Stimulated activated CD4-positive, alpha-beta T cell treated with anti-CD3 and anti-CD28 coated beads, Interleukin-4, amount 100 ng/mL, for 24 hours (primary cell): ENCODE data around the gene CLIC5.

ENCODE experiments used
- DNase-seq: peaks from one replicate; pipeline ENCODE4 v3.0.0-alpha.2; 2020

The CLIC5 gene

DNA sequence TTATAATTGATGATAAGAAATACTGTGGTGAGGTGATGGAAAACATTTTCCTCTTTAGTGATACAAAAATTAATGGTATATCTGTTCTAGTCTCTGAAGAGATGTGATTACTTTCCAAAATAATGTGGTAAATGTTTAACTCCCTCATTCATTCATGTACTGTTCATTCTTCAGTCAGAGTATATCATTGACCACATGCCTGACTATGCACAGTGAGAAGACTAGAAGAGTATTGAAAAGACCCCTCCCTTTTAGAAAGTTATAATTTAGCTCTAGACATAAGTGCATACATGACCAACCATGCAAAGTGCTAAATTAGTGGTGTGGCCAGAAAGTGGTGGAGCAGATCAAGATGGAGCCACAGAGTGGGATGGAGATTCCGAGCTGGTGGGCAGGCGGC, 133.0 kb downstream of the CLIC5 start:
- no peak for DNase-seq

DNA sequence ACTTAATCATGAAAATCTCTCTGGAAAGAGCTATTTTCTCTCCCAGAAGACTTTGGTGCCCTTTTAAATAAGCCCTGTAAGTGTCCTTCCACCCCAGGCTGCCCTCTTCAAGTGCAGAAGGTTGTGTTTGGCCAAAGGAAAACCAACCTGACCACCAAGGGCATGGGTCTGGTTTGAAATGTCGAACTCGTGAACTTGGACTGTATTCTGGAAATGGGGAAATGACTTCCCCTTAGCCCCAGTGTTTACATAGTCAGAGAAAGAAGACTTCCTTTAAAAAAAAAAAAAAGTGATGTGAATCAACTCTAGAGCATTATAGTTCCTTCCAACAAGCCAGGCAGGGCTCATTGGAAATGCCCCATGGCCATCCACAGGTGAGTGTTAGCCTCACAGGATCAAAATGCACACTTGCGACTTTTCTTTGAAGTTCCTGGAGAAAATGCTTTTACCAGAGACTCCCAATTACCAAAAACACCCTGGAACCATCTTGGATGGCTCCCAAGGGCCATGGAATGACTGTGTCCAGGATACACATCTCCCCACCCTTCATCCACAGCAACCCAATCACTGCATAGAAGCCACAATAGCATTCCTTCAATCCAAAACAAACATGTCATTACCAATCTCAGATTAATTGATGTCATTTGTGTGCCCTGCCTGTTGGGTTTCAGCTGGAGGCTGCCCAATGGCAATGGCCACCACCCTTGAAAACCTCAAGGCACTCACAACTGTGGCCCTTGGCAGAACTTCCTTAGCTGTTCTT, 133.8 kb downstream of the CLIC5 start:
- no peak for DNase-seq

DNA sequence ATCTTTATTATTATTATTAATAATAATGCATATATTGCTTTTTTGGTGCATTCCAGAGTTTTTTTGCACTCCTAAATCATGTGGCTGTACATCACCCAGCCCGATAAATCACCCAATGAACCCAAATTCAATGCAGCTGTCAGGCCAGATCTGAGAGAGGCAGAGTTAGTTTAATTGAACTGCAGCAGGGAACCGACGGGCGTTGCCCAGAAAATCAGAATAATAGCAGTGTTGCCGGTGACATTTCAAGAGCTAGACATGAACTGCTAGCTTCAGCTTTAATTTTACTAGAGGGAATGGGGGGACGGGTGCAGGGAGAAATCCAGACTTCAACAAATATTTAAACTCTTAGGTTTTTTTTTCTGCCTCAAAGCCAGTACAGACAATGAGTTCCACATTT, 135.0 kb downstream of the CLIC5 start:
- no peak for DNase-seq

DNA sequence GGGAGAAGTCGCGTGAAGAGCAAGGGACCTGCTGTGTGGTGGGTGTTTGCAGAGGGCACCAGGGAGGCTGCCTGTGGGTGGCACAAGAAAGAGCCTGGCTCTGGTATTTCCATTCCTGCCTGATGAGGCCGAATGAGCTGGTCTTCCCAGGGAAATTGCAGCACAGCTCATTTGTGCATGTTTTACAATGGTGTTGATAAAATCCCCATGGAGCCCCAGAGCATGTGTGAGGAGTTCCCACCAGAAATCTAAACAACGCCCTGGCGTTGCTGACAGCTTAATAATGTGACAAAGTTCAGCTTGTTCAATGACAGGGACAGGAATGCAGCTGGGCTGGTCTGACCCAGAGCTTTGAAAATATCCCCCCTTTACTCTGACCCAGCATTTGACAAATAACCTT, 135.5 kb downstream of the CLIC5 start:
- no peak for DNase-seq

DNA sequence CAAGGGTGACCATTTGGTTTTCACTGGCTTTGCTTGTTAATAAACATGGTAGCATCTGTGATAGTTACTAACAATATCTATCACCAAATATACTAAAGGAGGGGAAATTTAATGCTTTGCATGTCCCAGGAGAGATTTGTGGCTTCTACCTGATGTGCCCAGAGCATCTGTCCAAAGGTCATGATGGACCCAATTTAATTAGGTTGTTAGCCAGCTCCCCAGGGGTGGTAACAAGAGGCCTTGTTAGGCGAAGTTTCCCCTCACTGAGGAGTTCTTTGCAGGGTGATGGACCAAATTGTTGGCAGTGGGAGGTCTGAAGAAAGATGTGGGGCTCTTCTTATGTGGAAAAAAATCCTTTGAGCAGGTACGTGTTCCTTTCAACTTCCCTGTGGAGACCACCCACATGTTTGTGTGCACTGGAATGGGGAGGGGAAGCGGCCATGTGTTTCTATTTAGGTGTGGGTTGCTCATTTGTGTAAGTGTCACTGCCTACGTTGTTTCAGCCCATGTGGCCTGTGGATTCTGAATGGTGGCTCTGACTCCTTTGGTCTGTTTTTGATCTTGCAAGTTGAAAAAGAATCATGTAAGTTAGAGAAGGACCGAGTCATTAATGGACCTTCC, 137.6 kb downstream of the CLIC5 start:
- no peak for DNase-seq

DNA sequence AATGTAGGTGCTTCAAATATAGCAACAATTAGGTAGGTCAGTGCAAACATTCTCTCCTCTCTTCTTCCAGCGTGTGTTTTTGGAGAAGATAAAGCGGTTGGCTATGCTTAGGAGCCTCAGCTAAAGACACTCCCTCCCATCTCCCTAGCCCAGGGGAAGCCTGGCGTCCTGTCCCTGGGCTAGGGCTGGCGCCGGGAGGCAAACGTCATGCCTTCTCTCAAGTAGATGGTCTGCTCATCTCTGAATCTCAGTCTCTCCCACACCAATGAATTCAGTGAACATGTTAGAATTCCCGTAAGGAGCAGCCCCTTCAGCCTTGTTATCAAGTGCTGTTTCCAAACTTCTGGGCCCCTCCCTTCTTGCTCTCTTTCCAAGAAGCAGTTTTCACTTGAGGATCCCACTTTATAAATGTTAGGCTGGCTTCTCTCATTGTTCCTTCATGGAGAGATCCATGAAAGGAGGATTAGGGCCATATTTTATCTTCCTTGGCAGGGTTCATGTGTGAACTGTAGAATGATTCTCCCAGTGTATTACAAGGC, 142.8 kb downstream of the CLIC5 start:
- no peak for DNase-seq

DNA sequence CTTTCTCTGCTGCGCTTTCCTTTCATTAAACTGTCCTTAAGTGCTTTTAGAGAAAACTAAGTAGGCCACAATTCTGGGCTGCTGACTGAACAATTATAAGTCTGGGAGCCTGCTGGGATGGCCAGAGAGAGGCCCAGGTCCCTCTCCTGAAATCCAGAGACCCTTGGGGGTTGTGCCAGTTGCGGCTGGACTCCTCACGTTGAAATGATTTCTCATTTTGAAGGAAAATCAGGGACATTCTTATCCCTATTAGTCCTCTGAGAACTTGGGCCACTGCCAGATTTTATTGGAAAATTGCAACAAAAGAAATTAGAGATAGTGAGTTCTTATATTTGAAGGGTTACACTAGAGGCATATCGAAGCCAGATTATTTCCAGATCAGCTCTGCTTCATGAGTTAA, 145.1 kb downstream of the CLIC5 start:
- DNase-seq = no peak

DNA sequence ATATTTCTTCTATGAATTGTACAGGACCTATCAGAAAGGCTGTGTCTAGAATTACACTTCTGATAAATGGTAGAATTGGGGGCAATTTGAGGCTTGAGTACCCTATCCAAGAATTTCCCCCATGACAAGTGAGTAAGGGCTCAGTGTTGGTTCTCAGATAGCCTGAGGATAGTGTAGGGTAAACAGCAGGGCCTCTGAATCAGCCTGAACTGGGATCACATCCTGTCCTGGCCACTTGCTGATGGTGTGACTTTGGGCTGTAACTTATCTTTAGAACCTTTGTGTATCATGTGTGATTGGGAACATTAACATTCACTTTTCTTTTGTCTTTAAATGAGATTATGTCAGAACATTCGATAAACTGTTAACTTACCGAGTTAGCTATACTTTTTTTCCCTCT, 151.0 kb downstream of the CLIC5 start:
- DNase-seq = no peak

DNA sequence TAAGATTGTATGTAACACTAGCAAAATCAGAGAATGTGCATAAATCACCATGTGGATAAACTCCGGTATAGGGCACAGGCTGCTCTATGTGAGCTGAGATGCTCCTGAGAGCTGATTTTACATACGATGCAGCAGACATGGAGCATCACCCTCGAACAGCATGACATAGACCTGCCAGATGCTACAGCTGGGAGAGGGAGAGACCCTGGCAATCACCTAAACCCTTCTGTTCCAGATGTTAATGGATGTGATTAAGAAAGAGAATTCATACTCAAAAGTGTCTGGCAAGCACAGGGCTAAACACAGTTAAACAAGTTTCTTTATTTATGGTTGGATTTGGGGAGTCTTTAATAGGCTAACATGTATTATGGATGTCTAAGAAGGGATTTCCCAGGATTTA, 157.0 kb downstream of the CLIC5 start:
- no peak for DNase-seq

DNA sequence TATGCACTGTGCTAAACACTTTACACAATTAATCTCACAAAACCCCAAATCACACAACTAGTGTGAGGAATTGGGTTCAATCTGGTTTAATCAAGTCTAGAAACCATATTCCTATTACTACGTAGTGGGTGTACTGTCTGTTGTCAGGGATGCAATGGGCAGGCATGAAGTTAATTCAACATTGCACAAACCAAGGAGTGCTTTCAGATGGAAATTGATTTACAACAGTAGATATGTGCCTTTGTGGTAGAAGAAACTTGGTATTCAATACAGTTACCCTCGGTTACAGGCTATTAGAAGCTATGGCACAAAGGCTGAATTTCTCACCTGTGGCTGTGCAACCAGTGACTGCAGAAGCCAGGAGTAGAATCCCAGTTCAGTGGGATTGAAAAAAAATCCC, 157.8 kb downstream of the CLIC5 start:
- DNase-seq = no peak

DNA sequence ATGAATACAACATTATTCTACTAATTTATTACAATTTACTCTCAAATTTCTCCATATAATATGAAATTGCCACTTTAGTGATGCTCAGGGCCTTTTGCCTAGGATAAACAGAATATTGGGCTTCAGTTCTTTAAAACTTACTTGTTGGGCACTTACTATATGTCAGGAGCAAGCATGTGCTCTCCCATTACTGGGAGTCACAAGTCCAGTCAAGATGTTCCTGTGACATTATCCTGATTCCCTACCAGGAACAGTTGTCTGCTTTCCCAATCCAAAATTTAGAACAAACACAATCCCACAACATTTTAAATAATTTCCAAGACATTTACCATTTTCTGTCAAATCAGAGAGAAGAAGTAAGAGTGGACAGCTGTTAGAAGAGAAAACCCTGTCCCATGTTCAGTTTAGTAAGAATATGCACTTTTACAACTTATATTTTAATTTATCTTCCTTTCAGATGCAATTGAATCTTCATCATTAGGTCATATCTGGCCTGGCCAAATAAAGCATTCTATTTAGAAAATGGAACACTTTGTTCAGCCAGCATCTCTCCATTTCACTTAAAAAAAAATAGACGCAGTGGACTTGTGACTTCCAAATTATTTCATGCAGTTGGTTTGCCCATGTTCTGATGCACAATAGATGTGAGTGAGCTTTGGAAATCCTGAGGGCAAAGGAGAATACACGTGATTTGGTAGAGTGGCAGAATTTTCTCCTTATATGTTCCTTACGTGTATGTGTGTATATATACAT, 159.8 kb downstream of the CLIC5 start:
- DNase-seq = no peak

DNA sequence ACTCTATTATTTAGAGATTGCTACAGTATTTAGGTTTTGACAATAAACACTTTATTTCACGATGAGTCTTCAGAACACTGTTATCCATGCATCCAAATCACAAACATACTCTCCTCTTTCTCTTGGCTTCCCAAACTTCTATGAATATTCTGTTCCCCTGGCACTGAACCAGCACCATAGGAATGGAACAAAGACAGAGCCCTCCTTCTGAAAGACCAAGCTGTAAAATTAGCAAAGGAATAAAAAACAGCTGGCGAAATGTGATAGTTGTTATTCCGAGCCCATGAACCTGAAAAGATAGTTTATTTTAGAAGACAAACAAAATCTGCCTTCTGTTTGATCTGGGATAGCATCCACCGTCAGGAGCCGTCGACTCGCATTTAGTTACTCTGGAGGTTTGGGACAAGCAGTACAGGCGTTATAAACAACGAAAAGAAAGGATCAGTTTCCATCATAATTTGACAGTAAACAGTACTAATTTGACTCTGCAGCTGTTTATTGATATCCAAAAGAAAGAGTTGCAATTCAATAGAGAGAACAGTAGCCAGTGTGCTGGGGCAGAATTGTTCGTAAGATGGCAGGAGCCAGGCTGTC, 161.4 kb downstream of the CLIC5 start:
- no peak for DNase-seq

DNA sequence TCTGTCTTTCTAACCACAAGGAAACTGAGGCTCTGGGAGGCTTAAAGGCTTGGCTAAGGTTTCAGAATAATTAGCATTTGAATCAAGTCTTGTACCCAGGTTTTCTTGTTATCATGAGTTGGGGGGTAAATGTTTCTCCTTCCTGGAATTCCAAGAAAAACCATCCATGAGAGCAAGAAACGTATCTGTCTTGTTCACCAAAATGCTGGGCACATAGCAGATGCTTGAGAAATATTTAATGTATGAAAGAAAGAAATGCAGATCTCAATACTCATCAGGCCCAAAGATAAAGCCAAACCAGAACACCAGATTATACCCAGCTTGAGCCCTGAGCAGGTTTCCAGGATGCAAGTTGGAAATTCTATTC, 164.6 kb downstream of the CLIC5 start:
- DNase-seq = no peak

DNA sequence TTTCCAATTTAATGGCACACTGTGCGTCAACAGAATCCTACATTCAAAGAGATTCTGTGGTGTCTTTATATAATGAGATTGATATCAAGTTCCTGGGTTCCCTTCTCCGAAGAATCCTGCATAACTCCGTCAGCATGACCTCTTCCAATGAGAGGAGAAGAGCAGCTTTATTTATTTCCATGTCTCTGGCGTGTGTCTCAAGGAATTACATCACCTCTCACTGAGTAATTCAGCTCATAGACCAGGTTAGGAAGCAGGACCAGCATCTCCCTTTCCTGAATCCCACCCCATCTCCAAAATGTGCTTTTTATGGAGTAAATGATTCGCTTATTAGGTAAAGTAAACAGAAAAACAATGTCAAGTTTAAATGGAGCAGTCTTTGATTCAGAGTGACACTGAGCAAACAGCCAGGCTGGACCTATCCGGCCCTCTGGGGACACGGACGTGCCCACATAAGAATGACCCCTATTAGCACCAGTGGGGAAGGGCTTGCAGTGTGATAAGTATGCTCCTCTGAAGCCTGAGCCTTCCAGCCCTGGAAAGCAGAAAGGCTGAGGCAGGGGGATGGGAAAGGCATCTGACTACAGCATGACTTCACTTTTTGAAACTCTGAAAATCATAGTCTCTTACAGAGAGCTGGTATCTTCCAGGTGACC, 165.2 kb downstream of the CLIC5 start:
- no peak for DNase-seq

DNA sequence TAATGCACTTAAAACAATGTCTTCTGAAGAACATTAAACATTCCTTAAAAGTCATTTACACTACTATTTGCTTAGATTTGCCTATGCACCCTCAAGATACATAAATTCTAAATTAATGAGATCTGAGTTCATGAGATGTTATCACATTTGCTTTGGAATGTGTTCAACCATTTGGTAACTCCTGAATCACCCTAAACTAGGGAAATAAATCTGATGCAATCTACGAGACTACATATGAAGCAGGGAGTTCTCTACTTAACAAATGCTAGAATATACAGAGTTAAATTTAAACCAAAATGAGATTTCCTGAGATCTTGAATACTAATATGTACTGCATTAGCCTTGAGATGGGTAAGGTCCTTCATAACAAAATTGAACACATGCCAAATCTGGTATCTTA, 170.1 kb downstream of the CLIC5 start:
- DNase-seq = no peak

DNA sequence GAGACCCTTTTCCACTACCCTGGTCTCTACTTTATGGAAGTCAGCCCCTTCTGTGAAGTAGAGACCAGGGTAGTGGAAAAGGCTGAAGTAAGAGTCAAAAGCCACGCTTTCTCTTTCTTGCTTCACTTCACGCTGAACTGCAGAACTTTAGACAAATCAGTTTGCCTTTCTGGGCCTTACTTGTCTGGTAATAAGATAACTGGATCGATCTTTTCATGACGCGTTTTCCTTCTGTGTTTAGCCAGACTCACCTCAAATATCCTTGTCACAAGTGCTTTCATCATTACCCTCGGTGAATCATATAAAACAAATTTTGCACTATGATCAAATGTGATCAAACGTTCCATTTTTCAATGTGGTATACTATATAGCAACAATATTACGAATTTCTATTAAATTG, 170.7 kb downstream of the CLIC5 start:
- no peak for DNase-seq

DNA sequence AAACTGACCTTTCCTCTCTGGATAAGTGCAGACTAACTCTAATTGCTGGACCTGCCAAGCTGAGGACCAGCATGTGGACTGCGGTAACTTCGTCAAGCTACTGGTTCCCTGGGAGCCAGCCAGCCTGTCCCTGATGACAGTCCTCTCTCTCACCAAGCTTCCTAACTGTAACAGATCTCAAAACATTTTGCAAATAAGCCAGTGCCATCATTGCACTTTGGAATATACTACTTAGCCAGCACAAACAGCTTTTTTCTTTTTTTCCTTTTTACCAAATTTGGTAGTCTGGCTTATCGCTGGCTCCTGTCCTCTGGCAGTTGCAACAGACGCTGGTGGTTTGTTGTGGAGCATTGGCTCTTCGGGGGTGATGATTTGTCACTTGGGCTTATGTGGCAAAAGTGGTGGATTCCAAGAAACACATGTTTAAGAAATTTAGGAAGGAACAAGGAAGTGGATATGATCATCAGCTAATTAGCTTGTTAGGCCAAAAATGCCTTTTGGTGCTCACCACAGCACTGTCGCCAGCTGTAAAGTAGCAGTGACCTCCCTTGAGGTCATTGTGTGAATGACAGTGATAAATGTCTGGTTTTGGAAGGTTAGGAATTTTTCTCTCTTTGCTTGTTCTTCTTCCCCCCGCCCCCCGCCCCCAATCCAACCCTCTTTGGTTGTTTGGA, 171.7 kb downstream of the CLIC5 start:
- no peak for DNase-seq

DNA sequence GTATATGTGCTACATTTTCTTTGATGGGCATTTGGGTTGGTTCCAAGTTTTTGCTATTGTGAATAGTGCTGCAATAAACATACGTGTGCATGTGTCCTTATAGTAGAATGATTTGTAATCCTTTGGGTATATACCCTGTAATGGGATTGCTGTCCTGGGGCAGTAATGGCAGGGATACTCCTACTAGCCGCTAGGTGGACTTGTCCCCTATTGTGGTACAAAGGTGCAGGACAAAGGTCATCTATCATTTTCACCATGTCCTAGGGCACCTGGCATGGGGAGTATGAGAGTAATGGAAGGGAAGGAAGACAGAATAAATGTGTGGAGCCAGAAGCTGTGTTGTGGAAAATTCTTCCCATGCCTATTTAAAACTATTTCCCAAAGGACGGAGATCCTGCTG, 174.6 kb downstream of the CLIC5 start:
- no peak for DNase-seq

DNA sequence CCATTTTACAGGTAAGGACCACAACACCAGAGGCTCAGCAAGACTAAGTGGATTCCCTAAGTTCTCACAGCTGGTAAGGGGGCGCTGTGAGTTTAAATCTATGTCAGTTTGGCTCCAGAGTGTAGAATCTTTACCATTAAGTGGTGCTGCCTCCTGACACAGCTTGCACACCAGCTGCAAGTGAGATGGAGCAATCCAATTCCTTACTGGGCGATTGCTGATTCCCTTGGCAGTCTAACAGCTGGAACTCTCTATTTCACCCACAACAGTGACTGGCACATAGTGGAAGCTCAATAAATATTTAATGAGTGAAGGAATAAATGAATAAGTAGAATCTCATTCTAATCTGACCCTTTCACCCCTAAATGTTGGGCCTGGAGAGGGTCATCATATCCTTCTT, 176.7 kb downstream of the CLIC5 start:
- DNase-seq = no peak

DNA sequence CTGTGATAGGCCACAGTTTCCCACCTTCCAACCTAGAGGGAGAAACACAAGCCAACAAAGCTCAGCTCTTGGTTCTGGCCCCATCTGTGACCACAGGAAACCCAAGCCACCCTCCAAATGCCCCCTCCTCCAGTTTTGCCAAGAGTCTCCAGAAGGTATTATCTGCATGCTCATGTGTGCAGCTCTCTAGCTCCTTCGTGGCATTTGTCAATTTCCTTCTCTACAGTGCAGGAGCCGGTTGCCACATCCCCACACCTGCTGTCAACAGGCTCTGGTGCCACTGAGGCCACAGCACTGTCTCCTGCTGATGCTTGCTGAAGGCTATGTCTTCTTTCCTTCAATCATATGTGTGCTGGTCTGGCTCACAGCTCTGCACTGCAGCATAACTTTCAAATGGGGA, 177.2 kb downstream of the CLIC5 start:
- DNase-seq = no peak

DNA sequence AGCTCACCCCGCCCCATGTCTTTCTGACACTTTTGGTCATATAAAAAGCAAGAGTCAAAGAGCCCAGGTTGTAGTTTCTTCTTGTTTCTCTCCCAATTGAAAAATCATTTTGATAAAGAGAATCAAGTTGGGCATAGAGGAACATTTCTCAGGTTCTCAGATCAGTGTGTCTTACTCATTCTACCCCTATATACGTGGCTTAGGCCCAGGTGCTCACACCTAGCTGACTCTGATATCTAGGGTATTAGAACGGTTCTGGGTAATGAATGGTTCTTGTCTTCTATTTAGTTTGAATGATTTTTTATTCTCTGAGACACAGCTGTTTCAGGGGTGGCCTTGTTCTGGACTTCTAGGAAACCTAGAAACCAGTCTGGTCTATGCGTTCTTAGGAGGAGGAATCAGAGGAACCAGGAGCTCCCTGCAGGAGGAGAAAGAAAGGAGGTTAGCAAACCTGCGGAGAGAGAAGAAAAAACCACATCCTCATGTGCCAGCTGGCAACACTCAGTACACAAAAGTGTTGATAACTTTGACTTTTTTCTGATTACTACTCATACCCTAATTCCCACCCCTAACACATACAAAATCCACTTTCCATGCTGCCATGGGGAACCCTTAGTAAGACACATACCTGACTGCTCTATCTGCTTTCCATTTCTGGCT, 178.0 kb downstream of the CLIC5 start:
- no peak for DNase-seq

DNA sequence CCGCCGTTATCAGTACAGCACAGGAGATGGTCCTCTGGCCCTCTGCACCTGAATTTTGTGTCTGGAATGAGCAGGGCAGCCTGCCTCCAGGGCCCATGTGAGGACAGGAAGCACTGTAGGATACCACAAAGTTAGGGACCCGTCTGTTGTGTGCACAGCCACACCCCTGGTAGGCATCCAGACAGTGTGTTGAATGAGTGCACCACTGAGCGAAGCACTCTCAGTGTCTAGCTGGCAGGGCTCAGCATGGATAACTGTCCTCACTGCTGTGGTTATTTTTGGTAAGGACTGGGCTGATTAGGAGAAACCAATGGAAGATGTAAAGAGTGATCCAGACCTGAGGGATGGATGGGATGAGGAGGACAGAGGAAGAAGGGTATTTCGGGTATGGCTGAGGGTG, 178.7 kb downstream of the CLIC5 start:
- no peak for DNase-seq
